ENCODE data around the gene PATJ.
A peak's percentile ranks its signal among the peaks of the same experiment; 100 is the strongest.
"Not testable (repeated sequence)": the region's sequence is repeated elsewhere in the genome, so short reads cannot be mapped to it uniquely, and the experiment has no call there.

PATJ gene

DNA sequence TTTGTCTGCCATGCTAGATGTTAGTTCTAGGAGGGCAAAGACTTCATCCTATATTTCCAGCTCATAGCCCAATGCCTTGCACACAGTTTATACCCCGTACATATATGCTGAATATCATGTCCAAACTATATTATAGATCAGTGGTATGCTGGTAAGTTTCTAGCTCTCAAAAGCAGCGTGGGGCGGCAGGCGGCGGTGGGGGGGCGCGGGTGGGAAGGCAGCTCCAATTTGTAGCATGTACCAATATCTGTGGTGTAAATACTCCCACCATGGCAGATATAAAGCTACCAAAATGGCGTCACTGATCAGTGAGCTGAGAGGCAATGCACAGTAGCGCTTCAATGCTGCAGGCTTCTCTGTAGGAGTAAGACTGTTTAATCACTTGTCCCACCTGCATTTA lies 77.1 kb downstream of the PATJ start:
- DNase-seq: no peak

DNA sequence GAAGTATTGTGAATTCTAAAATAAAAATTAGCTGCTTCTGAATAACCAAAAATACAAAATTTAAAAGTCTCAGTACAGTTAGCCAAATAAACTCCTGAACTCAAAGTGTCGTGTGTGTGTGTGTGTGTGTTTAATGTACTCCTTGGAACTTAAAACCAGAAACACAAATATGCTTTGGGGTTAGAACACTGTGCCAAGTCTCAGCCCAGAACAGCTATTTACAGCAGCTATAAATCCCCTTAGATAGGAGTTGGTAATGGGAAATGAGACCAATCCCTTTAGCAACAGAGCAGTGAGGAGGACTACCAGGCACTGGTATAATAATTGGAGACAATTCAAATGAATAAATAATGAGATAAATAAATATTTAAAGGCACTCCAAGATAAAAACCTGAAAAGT lies 83.1 kb downstream of the PATJ start:
- DNase-seq: no peak

DNA sequence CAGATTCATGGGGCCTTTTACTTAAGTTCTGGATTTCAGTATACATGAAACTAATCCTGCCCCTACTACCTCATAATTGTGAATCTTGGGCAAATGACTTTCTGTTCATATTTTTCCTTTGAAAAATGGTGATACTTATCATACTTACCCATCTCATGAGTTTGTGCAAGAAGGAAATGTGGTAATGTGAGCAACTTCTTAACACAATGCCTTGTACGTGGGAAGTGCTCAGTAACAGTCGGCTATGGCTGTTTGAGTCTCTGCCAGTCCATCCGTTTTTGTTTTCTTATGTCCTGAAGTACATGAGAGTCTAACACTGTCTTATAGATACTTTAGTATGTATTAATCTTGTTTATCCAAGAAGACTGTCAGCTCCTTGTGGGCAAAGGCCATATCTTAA lies 86.5 kb downstream of the PATJ start:
- DNase-seq: no peak

DNA sequence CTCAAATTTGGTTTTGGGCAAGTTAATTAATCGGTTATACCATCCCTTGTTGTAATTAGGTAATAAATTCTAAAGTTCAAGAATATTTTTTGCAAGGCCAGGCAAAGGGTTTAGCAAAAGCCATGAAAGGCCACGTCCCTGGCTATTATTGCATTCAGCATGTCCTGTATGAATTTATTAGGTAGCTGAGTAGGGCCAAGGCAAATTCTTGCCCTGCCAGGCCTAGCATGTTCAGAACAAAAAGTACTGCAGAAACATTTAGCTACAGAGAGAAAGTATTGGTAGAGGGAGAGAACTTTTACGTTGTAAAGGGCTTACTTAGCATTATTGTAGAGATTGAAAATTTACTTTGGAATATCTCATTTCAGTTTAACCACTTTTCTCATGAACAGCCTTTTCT lies 94.4 kb downstream of the PATJ start:
- no peak for DNase-seq

DNA sequence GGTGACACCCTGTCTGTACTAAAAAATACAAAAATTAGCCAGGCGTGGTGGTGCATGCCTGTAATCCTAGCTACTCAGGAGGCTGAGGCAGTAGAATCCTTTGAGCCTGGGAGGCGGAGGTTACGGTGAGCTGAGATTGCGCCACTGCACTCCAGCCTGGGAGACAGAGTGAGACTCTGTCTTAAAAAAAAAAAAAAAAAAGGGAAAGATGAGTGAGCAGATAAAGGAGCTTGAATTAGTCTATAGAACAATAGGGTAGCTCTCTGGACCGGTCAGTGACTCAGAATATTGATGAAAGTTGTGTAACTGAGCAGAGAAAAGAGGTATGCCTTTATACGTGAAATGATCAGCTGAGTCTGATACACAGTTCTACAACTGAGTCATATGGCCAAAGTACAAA lies 95.3 kb downstream of the PATJ start:
- not testable (repeated sequence) for DNase-seq

DNA sequence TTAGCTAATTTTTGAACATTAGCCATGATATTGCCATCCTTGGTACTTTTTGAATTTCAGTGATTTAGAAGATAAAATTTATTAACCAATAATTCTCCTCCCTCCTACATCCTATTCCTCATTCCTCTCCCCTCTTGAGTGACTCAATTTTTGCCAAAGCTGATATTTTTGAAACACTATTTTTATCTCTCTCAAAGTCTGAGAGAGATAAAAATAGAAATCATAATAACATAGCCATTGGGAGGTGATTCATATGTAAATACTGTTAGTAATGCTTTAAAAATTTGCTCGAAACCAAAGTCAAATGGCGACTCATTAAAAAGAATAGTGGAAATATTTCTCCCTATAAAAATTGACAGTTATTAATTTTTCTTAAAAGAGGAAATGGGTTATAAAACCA lies 97.4 kb downstream of the PATJ start:
- DNase-seq: no peak

DNA sequence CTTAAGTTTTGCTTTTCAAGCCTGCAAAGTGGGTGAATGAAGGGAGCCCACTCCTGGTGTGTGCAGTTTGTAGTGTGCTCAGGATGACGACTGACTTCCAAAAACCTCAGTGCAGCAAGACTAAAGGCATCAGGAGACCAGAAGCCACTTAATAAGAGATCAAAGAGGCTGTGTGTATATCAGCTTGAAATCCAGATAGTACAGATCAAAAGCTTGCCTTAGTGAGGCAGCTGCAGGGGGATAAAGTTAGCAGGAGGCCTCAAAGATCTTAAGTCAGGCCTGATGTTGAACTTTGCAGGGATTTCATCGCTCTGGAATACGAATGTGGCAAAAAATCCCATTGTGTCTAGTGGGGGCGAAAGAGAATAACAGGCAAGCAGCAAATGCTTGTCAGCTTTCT lies 99.8 kb downstream of the PATJ start:
- peak in 1 of 2 experiments; percentile 16 for DNase-seq

DNA sequence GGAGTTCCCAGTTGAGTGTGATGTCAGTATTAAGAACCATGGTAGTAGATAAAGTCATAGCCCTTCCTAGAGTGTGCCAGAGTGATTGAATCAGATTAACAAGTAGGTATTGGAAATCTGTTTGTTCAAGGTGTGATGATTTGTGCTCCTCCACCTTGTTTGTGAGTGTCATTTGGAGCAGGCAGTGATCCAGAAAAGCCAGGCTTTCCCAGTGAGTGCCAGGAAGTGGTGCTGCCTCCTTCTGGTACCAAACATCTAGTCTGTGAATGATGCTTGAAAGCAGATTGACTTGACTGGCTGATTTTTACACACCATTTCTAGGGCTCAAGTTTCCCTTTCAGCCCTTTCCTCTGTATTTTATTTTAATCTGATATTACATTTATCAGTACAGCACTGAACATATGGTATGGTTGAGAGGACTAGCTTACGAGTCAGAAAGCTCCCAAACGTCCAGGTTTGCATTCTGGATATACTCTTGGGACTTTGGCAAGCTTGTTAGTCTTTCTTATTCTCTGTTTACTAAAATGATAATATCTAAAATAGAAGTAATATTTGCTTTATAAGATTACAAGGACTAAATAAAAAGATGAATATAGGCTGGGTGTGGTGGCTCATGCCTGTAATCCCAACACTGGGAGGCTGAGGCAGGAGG lies 100.7 kb downstream of the PATJ start:
- DNase-seq: peak; percentile 29 to 55

DNA sequence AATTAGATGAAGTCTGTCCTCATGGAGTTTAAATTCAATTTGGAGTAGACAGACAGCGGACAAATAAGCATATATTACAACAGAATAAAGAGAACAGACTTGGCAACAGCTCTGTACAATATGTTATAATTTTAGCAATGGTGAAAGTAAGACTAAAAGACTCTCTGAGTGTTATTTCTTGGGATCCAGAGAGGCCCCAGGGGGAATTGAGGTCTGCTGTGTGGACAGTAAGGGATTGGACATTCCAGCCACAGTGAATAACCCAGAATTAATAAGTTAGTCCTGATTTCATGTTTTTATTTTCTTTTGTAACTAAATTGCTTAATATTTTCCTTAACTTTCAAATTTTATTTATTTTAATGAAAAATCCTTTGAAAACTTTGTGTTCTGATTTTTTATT lies 101.7 kb downstream of the PATJ start:
- no peak for DNase-seq

DNA sequence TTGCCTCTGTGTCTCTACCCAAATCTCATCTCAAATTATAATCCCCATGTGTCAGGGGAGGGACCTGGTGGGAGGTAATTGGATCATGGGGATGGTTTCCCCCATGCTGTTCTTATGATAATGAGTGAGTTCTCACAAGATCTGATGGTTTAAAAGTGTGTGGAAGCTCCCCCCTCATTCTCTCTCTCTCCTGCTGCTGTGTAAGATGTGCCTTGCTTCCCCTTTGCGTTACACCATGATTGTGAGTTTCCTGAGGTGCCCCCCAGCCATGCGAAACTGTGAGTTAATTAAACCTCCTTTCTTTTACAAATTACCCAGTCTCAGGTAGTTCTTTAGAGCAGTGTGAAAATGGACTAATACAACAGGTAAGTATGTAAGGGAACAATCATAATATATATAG lies 102.4 kb downstream of the PATJ start:
- DNase-seq: peak in 1 of 2 experiments; percentile 8

DNA sequence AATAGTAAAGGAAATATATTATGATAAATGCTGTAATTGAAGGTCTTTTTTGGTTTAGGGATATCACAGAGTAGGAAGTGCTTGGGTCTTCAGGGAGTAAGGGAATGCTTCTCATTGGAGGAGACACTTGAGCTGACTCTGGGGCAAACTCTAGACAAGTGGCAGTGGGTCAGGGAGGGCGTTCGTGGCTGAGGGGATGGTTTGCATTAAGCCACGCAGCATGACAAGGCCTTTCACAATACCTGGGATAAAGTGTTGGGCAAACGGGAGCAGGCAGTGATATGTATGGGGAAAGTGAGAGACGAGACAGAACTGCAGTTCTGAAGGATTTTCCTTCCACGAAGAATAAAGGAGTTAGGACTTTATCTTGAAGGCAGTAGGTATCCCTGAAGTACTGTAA lies 109.0 kb downstream of the PATJ start:
- no peak for DNase-seq

DNA sequence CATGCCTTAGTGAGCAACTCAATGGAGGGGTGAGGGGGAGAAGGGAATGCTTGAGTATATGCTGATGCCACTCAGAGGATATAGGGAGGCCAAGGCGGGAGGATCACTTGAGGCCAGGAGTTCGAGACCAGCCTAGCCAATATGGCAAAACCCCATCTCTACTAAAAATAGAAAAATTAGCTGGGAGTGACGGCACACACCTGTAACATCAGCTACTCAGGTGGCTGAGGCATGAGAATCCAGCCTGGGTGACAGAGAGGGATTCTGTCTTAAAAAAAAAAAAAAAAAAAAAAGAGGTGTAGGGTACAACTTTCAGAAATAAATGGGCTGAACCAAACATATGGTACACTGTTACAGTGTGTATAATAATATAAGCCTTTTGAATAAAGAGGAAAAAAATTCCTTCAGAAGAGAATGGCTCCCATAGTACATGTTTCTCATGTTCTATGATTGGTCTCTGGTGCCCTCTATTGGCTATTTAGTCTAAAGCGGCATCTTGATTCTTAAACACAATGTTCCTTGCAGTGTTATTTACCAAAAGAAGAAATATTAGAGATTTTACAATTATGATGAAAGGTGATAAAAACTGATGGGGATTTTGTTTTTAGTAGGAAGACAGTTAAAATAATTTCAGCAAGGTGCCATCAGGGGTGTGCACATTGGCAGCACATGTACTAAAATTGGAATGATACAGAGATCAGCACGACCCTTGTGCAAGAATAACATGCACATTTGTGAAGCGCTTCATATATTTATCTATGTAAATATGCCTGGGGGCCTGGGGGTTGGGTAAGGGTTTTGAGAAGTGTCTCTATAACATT lies 109.8 kb downstream of the PATJ start:
- DNase-seq: peak; percentile 39 to 75

DNA sequence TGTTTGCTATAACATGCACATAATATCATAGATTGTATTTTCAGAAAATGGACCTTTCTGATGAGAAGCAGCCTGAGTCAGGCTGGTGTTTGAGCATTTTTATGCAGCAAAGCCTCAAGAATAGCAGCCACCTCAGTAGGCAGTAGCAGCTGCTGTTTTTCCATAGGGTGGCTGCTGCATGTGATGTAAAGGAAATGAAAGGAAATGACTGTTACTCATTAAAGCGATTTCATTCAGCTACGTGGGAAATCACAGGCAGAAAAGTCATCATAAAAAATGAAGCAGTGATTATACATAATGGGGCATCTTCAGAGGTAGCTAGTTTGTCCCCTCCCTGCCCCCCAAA lies 110.4 kb downstream of the PATJ start:
- DNase-seq: no peak

DNA sequence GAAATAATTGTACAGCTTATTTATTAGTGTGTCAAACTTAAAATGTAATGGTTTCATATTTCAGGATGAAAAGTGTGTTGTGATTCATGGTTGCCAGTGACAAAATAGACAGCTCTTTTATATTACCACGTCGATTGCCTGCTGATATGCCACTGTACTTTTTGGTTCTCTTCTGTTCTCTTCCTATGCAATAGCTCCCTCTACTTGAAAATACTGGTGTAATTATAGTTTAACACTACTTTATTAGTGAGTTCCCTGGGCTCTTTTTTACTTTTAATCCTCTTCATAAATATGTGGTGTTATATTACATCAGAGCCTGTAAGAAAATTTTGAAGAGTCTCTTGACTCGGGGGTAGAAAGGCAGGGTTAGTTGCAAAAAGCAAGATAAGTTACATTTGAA lies 111.3 kb downstream of the PATJ start:
- DNase-seq: peak; percentile 55 to 93

DNA sequence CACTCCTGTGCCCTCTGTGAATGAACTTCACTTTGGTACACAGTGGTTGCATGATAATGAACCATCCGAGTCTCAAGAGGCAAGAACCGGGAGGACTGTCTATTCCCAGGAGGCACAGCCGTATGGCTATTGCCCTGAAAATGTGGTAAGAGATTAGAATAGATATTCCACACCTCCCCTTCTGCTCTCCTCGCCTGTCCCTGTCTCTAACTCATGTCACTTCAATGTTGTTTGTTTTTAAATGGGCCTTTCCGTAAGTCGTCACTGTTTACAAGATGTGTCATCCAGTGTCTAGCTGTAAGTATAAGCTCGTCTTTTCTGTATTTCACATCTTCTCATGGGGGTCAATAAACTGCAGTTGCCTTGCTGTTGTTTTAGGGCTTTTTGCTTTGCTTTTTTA lies 122.2 kb downstream of the PATJ start:
- peak; percentile 63 to 91 for DNase-seq

DNA sequence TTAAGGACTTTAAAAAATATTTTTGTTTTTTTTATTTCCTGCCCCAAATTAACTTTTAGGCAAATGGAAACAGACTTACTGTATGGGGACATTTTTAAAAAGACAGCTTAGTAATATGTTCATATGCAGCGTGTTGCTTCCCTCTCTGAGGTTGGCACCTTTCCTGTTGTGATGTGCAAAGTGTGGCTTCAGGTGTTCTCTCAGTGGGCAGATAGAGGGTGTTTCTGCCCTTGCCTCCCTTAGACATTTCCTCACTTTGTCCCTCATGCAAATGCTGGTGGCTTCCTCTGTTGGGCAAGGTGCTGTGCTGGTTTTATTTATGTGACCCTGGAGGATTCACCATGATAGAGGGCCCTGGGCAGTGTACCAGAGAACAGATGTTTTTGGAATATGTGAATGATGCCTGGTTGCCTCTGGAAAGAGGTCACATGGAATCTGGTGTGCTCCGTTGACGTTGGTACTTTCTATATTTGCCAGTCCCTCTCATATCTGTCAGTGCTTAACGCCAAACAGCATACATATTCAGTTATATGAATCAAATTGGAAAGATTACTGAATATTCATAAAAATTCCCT lies 123.5 kb downstream of the PATJ start:
- DNase-seq: no peak

DNA sequence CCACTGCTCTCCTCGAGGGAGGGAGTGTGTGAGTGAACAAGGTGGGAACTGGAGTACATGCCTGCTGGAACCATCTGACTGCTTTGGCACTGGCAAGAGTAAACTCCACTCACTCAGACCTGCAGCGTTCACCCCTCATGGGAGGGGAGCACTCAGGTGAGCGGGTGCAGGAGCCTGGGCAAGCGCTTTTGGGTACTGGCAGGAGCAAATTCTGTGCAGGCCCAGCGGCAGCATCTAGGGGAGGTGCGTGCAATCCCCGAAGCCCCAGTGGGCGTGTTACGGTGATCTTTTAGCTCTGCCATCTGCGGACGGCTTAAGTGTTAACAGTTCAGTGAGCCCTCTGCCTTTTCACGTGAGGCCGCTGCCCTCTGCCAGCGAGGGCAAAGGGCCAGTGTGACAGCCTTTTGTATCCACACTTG lies 127.4 kb downstream of the PATJ start:
- no peak for DNase-seq

DNA sequence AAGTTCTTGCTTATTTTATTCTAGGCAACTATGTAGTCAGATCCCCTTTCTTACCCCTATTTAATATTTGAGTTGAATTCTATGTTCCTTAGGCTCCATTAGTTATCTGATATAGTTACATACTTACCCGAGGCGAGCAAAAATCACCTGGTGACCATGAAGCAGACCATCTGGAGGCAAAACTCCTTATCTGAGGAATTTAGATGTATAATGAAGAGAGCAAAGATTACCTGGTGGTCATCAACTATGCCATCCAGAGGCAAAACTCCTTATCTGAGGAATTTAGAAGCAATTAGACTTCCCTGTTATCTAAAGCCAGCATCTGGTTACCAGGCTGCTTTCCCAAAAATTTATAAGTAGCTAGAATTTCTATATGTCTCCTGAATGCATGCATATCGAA lies 129.9 kb downstream of the PATJ start:
- no peak for DNase-seq

DNA sequence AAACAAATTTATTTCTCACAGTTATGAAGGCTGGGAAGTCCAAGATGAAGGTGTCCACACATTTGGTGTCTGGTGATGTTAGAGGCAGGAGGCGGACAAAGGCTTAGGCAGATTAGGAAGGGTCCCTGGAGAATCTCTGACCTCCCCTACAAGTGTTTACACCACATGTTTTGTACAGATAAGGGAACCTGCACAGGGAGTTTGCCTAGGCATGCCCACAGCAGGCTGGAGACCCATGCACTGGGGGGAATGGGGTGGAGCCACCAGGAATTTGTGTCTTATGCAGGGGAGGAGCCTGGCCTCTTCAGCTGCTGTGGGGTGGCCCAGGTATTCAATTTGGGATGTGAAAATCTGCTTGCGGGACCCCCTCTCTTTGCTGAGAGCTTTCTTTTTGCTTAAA lies 131.3 kb downstream of the PATJ start:
- DNase-seq: peak; percentile 3 to 26

DNA sequence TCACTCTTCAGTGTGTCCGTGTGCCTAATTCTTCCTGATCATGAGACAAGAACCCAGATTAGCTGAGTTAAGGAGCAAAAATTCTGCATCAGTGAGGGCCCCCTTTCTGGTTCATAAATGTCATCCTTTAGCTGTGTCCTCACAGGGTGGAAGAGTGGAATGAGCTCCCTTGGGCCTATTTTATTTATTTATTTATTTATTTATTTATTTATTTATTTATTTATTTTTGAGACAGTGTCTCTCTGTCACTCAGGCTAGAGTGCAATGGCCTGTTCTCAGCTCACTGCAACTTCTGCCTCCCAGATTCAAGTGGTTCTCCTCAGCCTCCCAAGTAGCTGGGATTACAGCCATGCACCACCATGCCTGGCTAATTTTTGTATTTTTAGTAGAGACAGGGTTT lies 131.7 kb downstream of the PATJ start:
- DNase-seq: no peak

DNA sequence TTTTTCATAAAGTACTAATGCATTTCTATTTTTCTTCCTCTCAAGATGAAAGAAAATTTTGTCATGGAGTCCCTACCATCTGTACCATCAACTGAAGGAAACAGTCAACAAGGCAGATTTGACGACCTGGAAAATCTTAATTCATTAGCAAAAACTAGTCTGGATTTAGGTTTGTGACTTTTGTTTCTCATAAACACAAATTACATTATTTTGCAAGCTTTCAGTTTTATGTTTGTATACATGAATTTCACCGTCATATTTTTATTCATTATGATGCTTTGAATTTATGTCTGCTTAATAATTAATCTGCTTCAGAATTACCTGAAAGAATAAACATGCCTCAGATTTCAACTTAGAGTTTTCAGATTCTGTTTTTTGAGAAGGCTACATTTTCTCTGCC lies 132.9 kb downstream of the PATJ start:
- DNase-seq: no peak

DNA sequence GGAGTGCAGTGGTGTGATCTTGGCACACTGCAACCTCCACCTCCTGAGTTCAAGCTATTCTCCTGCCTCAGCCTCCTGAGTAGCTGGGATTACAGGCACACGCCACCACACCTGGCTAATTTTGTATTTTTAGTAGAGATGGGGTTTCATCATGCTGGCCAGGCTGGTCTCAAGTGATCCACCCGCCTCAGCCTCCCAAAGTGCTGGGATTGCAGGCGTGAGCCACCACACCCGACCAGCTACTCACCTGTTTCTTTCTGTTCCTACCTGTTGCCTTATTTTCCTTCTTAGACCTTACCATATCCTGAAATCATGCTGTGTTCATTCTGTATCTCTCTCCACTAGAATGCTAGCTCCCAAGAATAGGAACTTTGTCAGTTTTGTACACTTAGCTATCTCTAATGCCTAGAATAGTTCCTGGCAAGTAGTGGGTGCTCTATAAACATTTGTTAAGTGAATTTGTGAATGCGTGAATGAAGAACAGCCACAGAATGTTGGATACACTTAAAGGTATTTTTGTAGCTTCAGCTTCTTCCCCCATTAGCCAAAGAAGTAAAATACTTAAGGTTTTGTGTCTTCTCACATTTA lies 137.7 kb downstream of the PATJ start:
- not testable (repeated sequence) for DNase-seq

DNA sequence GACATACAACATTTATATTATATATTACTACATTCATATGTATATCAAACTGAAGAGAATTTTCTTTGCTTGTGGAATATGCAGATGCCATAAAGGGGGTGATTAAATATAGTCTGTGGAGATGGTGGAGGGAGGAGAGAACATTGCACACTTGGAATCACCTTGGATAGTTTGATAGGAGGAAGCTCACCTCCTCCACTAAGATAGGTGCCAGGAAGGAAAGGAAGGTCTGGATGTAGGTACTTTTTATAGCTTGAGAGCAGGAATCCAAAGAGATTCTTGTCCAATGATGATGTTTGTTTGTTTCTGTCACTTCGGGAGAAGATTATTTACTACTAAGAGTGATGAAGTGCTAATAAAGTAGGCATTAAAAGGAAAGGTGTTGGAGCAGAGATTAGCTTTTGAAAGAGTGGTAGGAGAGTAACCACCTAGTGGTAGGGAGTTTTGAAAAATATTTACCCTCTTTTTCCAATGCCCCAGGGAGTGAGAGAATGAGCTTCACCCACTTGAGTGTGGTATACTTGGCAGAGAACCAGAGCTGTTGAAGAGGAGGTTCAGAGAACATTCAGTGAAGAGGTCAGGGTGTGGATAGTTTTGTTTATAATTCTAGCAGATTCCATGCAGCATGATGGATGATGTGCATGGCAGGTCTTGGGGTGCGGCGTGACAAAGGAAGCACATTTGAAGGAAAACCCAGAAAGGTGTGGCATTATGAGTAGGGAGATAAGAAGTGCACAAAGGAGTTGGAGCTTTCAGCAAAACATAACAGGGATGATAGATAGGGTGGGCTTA lies 145.0 kb downstream of the PATJ start:
- peak in 1 of 2 experiments; percentile 21 for DNase-seq
